MM.1S (cell line): ENCODE results near the gene L3MBTL4.

ENCODE experiments used
- DNase-seq: peaks from one replicate; pipeline ENCODE4 v3.0.0-alpha.2; 2015
- H2AFZ ChIP-seq: fragments of 300-600 bp; sonication (generic); 2 replicates; pipeline ENCODE4 v1.6.0; 2016; ENCODE audit warnings: antibody characterized with exemption, low read length
- H3F3A ChIP-seq: fragments of 300-600 bp; sonication (generic); 2 replicates; pipeline ENCODE4 v1.6.1; 2016; ENCODE audit warnings: mild to moderate bottlenecking, antibody characterized with exemption, low read length, moderate library complexity, mixed read lengths; ENCODE audit not compliant: insufficient read depth
- H3K27ac ChIP-seq: fragments of 300-600 bp; sonication (generic); 2 replicates; pipeline ENCODE4 v1.5.1; 2016; ENCODE audit warnings: mild to moderate bottlenecking, low read length
- H3K27me3 ChIP-seq: fragments of 300-600 bp; sonication (generic); replicated peaks from 2 replicates; pipeline ENCODE4 v1.6.0; 2016; ENCODE audit warnings: low read length; ENCODE audit not compliant: insufficient read depth
- H3K36me3 ChIP-seq: fragments of 300-600 bp; sonication (generic); replicated peaks from 2 replicates; pipeline ENCODE4 v1.6.1; 2016; ENCODE audit warnings: mild to moderate bottlenecking, low read length, mixed read lengths; ENCODE audit not compliant: insufficient read depth
- H3K4me1 ChIP-seq: fragments of 300-600 bp; sonication (generic); 2 replicates; pipeline ENCODE4 v1.6.1; 2016; ENCODE audit warnings: low read length, mixed read lengths
- H3K4me2 ChIP-seq: fragments of 300-600 bp; sonication (generic); 2 replicates; pipeline ENCODE4 v1.6.0; 2016; ENCODE audit warnings: low read depth, low read length
- H3K4me3 ChIP-seq: fragments of 300-600 bp; sonication (generic); 2 replicates; pipeline ENCODE4 v1.5.1; 2016; ENCODE audit warnings: low read length, mixed read lengths
- H3K79me2 ChIP-seq: fragments of 300-600 bp; sonication (generic); 2 replicates; pipeline ENCODE4 v1.6.1; 2016; ENCODE audit warnings: mixed run types, low read length, mixed read lengths
- H3K9ac ChIP-seq: fragments of 300-600 bp; sonication (generic); 2 replicates; pipeline ENCODE4 v1.6.1; 2016; ENCODE audit warnings: low read length, mixed read lengths
- H3K9me2 ChIP-seq: fragments of 300-600 bp; sonication (generic); replicated peaks from 2 replicates; pipeline ENCODE4 v1.6.1; 2016; ENCODE audit warnings: mild to moderate bottlenecking, low read length, mixed read lengths; ENCODE audit not compliant: insufficient read depth
- H3K9me3 ChIP-seq: fragments of 300-600 bp; sonication (generic); replicated peaks from 2 replicates; pipeline ENCODE4 v1.6.1; 2016; ENCODE audit warnings: mild to moderate bottlenecking, low read length, mixed read lengths; ENCODE audit not compliant: insufficient read depth
- H4K20me1 ChIP-seq: fragments of 300-600 bp; sonication (generic); 2 replicates; pipeline ENCODE4 v1.6.1; 2016; ENCODE audit warnings: mild to moderate bottlenecking, low read length, moderate library complexity, mixed read lengths; ENCODE audit not compliant: insufficient read depth
- CTCF ChIP-seq: fragments of 300-600 bp; sonication (generic); IDR thresholded peaks from 2 replicates; pipeline ENCODE4 v1.5.1; 2016; ENCODE audit warnings: antibody characterized with exemption, low read length, mixed read lengths
- EZH2 ChIP-seq: fragments of 300-600 bp; sonication (generic); optimal IDR thresholded peaks from 2 replicates; pipeline ENCODE3; 2017; ENCODE audit warnings: low read depth, mild to moderate bottlenecking, antibody characterized with exemption, low read length, mixed read lengths
- EZH2phosphoT487 ChIP-seq: fragments of 300-600 bp; sonication (generic); IDR thresholded peaks from 2 replicates; pipeline ENCODE4 v1.6.1; 2018; ENCODE audit warnings: antibody characterized with exemption, low read length

The L3MBTL4 gene

GRCh38 chr18:6115710-6116109, 299.0 kb downstream of the L3MBTL4 start:
- H3K79me2 ChIP-seq: no peaks in the 10 kb centered on the region
- no peak for DNase-seq
- no peak overlapping the region for H3K9ac ChIP-seq
- H3K4me1 ChIP-seq: no peaks in the 10 kb centered on the region
- H3K27me3 ChIP-seq: no peaks in the 10 kb centered on the region
- no peak overlapping the region for H3K4me2 ChIP-seq
- H3K9me3 ChIP-seq: no peaks in the 10 kb centered on the region
- no peak for TF ChIP-seq CTCF
- no peak for TF ChIP-seq EZH2phosphoT487
- TF ChIP-seq EZH2: no peak
- no peaks in the 10 kb centered on the region for H3F3A ChIP-seq
- no peaks in the 10 kb centered on the region for H3K36me3 ChIP-seq
- H3K27ac ChIP-seq: no peak overlapping the region
- no peaks in the 10 kb centered on the region for H4K20me1 ChIP-seq
- no peak overlapping the region for H3K4me3 ChIP-seq
- no peak overlapping the region for H2AFZ ChIP-seq
- H3K9me2 ChIP-seq: no peaks in the 10 kb centered on the region

DNA sequence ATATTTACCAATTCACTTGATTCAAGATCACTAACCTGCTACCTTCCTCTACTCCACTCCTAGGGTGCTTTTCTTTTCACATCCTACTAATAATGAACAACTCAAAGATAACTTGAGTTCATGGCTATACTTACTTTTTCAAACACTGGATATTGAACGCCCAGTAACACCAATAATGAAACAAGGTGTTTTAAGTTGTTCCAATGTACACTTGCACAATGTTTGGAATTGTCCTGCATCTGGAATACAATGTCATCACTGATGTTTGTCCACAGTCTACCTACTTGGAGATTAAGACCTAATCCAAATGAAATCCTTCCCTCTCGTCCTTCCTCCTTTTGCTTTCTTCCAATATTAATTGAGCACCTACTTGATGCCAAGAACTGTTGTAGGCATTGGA, 301.1 kb downstream of the L3MBTL4 start:
- Histone ChIP-seq H3K4me1 (no peaks in the 10 kb centered on the region), H3K27ac (no peak overlapping the region), H3K4me3 (no peak overlapping the region), H3F3A (no peaks in the 10 kb centered on the region), H3K9ac (no peak overlapping the region), H3K36me3 (no peaks in the 10 kb centered on the region), H3K27me3 (no peaks in the 10 kb centered on the region), H3K9me2 (no peaks in the 10 kb centered on the region), H2AFZ (no peak overlapping the region), H3K9me3 (no peaks in the 10 kb centered on the region), H4K20me1 (no peaks in the 10 kb centered on the region), H3K79me2 (no peaks in the 10 kb centered on the region), H3K4me2 (no peak overlapping the region)
- no peak for DNase-seq
- TF ChIP-seq EZH2phosphoT487 (no peak), EZH2 (no peak), CTCF (no peak)

GRCh38 chr18:6111726-6112125, 303.0 kb downstream of the L3MBTL4 start:
- TF ChIP-seq EZH2phosphoT487 (no peak), CTCF (no peak), EZH2 (no peak)
- Histone ChIP-seq H3K79me2 (no peaks in the 10 kb centered on the region), H3F3A (no peaks in the 10 kb centered on the region)

More at GRCh38 chr18:6111726-6112125, 303.0 kb downstream of the L3MBTL4 start:
- Histone ChIP-seq H3K27me3 (no peaks in the 10 kb centered on the region), H2AFZ (no peak overlapping the region), H3K9ac (no peak overlapping the region), H3K4me1 (no peaks in the 10 kb centered on the region), H3K27ac (no peak overlapping the region), H3K36me3 (no peaks in the 10 kb centered on the region), H3K4me2 (no peak overlapping the region), H3K9me2 (no peaks in the 10 kb centered on the region), H3K9me3 (no peaks in the 10 kb centered on the region), H3K4me3 (no peak overlapping the region), H4K20me1 (no peaks in the 10 kb centered on the region)
- no peak for DNase-seq
